Stomach smooth muscle (tissue), 2 donors: Measurements from ENCODE around the gene PRSS38.

Experiments
- H3K27ac ChIP-seq: one replicate; pipeline ENCODE4 v1.7.0; 2013; ENCODE audit warnings: mild to moderate bottlenecking, low read length, inconsistent platforms
- H3K27me3 ChIP-seq, 2 donors: one replicate each; pipeline ENCODE4 v1.7.0; 2013; ENCODE audit warnings: low read length in 2 of 2; ENCODE audit not compliant: insufficient read depth in 2 of 2, control insufficient read depth in 1 of 2
- H3K36me3 ChIP-seq, 2 donors: one replicate each; pipeline ENCODE4 v1.7.0; 2013; ENCODE audit warnings: low read length in 2 of 2; ENCODE audit not compliant: control insufficient read depth in 2 of 2, insufficient read depth in 2 of 2
- H3K4me1 ChIP-seq: one replicate; pipeline ENCODE4 v1.7.0; 2013; ENCODE audit warnings: low read length; ENCODE audit not compliant: control insufficient read depth, insufficient read depth
- H3K4me3 ChIP-seq, 2 donors: one replicate each; pipeline ENCODE4 v1.7.0; 2013; ENCODE audit warnings: low read length in 2 of 2
- H3K9ac ChIP-seq, 2 donors: one replicate each; pipeline ENCODE4 v1.7.0; 2013; ENCODE audit warnings: low read length in 2 of 2, mild to moderate bottlenecking in 1 of 2
- H3K9me3 ChIP-seq, 2 donors: one replicate each; pipeline ENCODE4 v1.7.0; 2013; ENCODE audit warnings: low read length in 2 of 2; ENCODE audit not compliant: control insufficient read depth in 2 of 2
- donor health status: healthy.
- donor health status: Pancreatic carcinoma.

PRSS38 gene

GRCh38 chr1:227888404-227889046 lies 73.0 kb downstream of the PRSS38 start:
- H3K4me1 ChIP-seq, result peaks cover 26% of the 10 kb centered on the region
- peak overlapping the region; percentile 71 to 84 for H3K9ac ChIP-seq
- H3K4me3 ChIP-seq, result no peak overlapping the region
- no peaks in the 10 kb centered on the region for H3K36me3 ChIP-seq
- H3K27me3 ChIP-seq, result no peaks in the 10 kb centered on the region
- peak overlapping the region; percentile 99 for H3K27ac ChIP-seq
- H3K9me3 ChIP-seq, result no peaks in the 10 kb centered on the region

- Histone ChIP-seq H3K9me3 (no peaks in the 10 kb centered on the region), H3K9ac (no peak overlapping the region), H3K36me3 (no peaks in the 10 kb centered on the region), H3K4me1 (peaks cover 26% of the 10 kb centered on the region), H3K27me3 (no peaks in the 10 kb centered on the region), H3K27ac (no peak overlapping the region), H3K4me3 (no peak overlapping the region)
These were observed 73.8 kb downstream of the PRSS38 start for GRCh38 chr1:227889047-227889862.

GRCh38 chr1:227889863-227890405 lies 74.5 kb downstream of the PRSS38 start:
- H3K9me3 ChIP-seq, result no peaks in the 10 kb centered on the region
- H3K36me3 ChIP-seq, result no peaks in the 10 kb centered on the region
- no peak overlapping the region for H3K9ac ChIP-seq
- no peak overlapping the region for H3K27ac ChIP-seq
- no peaks in the 10 kb centered on the region for H3K27me3 ChIP-seq
- H3K4me3 ChIP-seq, result no peak overlapping the region
- peaks cover 26% of the 10 kb centered on the region for H3K4me1 ChIP-seq

- peaks cover 21% of the 10 kb centered on the region for H3K4me1 ChIP-seq
These were observed 75.2 kb downstream of the PRSS38 start for GRCh38 chr1:227890451-227891222.

GRCh38 chr1:227891223-227891954 lies 75.9 kb downstream of the PRSS38 start:
- H3K36me3 ChIP-seq, result no peaks in the 10 kb centered on the region
- H3K4me3 ChIP-seq, result no peak overlapping the region
- no peaks in the 10 kb centered on the region for H3K9me3 ChIP-seq
- H3K4me1 ChIP-seq, result peaks cover 20% of the 10 kb centered on the region
- no peaks in the 10 kb centered on the region for H3K27me3 ChIP-seq
- H3K27ac ChIP-seq, result no peak overlapping the region
- H3K9ac ChIP-seq, result no peak overlapping the region

More at GRCh38 chr1:227890451-227891222, 75.2 kb downstream of the PRSS38 start:
- Histone ChIP-seq H3K36me3 (no peaks in the 10 kb centered on the region), H3K9me3 (no peaks in the 10 kb centered on the region), H3K9ac (no peak overlapping the region), H3K27ac (no peak overlapping the region), H3K27me3 (no peaks in the 10 kb centered on the region), H3K4me3 (no peak overlapping the region)

- Histone ChIP-seq H3K9ac (no peak overlapping the region), H3K4me3 (no peak overlapping the region), H3K4me1 (peaks cover 18% of the 10 kb centered on the region), H3K27me3 (no peaks in the 10 kb centered on the region), H3K36me3 (no peaks in the 10 kb centered on the region), H3K27ac (no peak overlapping the region), H3K9me3 (no peaks in the 10 kb centered on the region)
These were observed 76.5 kb downstream of the PRSS38 start for GRCh38 chr1:227891955-227892488.

GRCh38 chr1:227892489-227893299 lies 77.2 kb downstream of the PRSS38 start:
- Histone ChIP-seq H3K36me3 (no peaks in the 10 kb centered on the region), H3K4me3 (no peak overlapping the region), H3K4me1 (peaks cover 13% of the 10 kb centered on the region), H3K27ac (no peak overlapping the region), H3K9me3 (no peaks in the 10 kb centered on the region), H3K27me3 (no peaks in the 10 kb centered on the region), H3K9ac (no peak overlapping the region)

- no peaks in the 10 kb centered on the region for H3K36me3 ChIP-seq
- no peak overlapping the region for H3K4me3 ChIP-seq
- no peaks in the 10 kb centered on the region for H3K27me3 ChIP-seq
- no peak overlapping the region for H3K27ac ChIP-seq
- no peak overlapping the region for H3K9ac ChIP-seq
- H3K9me3 ChIP-seq, result no peaks in the 10 kb centered on the region
- H3K4me1 ChIP-seq, result peaks cover 8% of the 10 kb centered on the region
These were observed 77.9 kb downstream of the PRSS38 start for GRCh38 chr1:227893300-227893948.

- no peaks in the 10 kb centered on the region for H3K9me3 ChIP-seq
- no peak overlapping the region for H3K27ac ChIP-seq
- H3K4me1 ChIP-seq, result peaks cover 8% of the 10 kb centered on the region
- no peak overlapping the region for H3K4me3 ChIP-seq
- H3K36me3 ChIP-seq, result no peaks in the 10 kb centered on the region
- no peak overlapping the region for H3K9ac ChIP-seq
- no peaks in the 10 kb centered on the region for H3K27me3 ChIP-seq
These were observed 78.7 kb downstream of the PRSS38 start for GRCh38 chr1:227893949-227894721.
